HuH-7 (cell line): ENCODE measurements around the gene SRC.

Experiments
- DNase-seq: peaks from one replicate; pipeline ENCODE4 v3.0.0; 2011; ENCODE audit warnings: low spot score

Gene SRC

GRCh38 chr20:37454636-37455385 is 108.9 kb downstream of the SRC start:
- no peak for DNase-seq
